Endothelial cell of umbilical vein (primary cell): ENCODE measurements around the gene IFI44L. TPM values are rescaled to one million over a fixed set of nuclear protein-coding genes. Genes with fewer than 3 reads are reported as not detected.
A peak's percentile ranks its signal among the peaks of the same experiment; 100 is the strongest.

Experiments
- BruUV-seq: library from RNA; stranded (reverse); fragments of 400-500 nt; replicated peaks from 2 replicates; lab custom pipeline; 2021; lab: Mats Ljungman, UMichigan
- CTCF ChIA-PET: fragments of 300-600, 350-600 bp; sonication (Branson Sonifier 250); formaldehyde crosslinking; loops from one replicate; lab custom pipeline; 2021; ENCODE audit warnings: antibody characterized with exemption, inconsistent platforms; lab: Charles Lee
- POLR2A ChIA-PET: fragments of 300-600, 350-600 bp; sonication (Branson Sonifier 250); formaldehyde crosslinking; loops from one replicate; lab custom pipeline; 2021; ENCODE audit warnings: antibody characterized with exemption, inconsistent platforms; lab: Charles Lee
- DNase-seq: peaks from one replicate; pipeline ENCODE4 v3.0.0-alpha.2; 2011; ENCODE audit warnings: low read depth, low spot score
- FAIRE-seq: peaks from 2 replicates; lab custom pipeline; 2011; peaks lifted over from hg19 to GRCh38; lab: Jason Lieb, UNC
- H2AFZ ChIP-seq: 2 replicates; pipeline ENCODE4 v1.6.0; 2012; ENCODE audit warnings: low read depth, low read length, control low read depth, inconsistent platforms
- H3K27ac ChIP-seq: 2 replicates; pipeline ENCODE4 v1.5.1; 2011; ENCODE audit warnings: low read depth, mild to moderate bottlenecking, control low read depth, low read length, moderate library complexity; ENCODE audit not compliant: insufficient read depth
- H3K27me3 ChIP-seq, 2 experiments: 2 replicates each; pipeline versions ENCODE4 v1.6.0 to v1.6.1; 2011; ENCODE audit warnings: low read length in 2 of 2, mixed read lengths in 1 of 2; ENCODE audit not compliant: control insufficient read depth in 2 of 2, insufficient read depth in 2 of 2
- H3K36me3 ChIP-seq, 2 experiments: 2 replicates in 1 of 2; 3 replicates in 1 of 2; pipeline ENCODE4 v1.5.1; 2011; ENCODE audit warnings: low read length in 2 of 2, mild to moderate bottlenecking in 1 of 2, moderate library complexity in 1 of 2; ENCODE audit not compliant: control insufficient read depth in 2 of 2, insufficient read depth in 2 of 2; ENCODE audit errors: extremely low read depth in 1 of 2
- H3K4me1 ChIP-seq: 3 replicates; pipeline ENCODE4 v1.5.1; 2011; ENCODE audit warnings: mild to moderate bottlenecking, low read length; ENCODE audit not compliant: control insufficient read depth, insufficient read depth; ENCODE audit errors: extremely low read depth
- H3K4me2 ChIP-seq: 2 replicates; pipeline ENCODE4 v1.6.1; 2011; ENCODE audit warnings: low read length, control low read depth, mixed read lengths; ENCODE audit not compliant: insufficient read depth
- H3K4me3 ChIP-seq, 3 experiments: fragments of 200-600 bp in 1 of 3; sonication (generic), shearing (Covaris generic) in 1 of 3; replicated peaks in 1 of 3; 2 replicates each; pipeline ENCODE4 v1.5.1; 2011 to 2016; ENCODE audit warnings: control low read depth in 3 of 3, low read length in 3 of 3, mild to moderate bottlenecking in 2 of 3, inconsistent platforms in 1 of 3, low read depth in 1 of 3, moderate library complexity in 1 of 3; ENCODE audit not compliant: insufficient read depth in 1 of 3
- H3K79me2 ChIP-seq: 2 replicates; pipeline ENCODE4 v1.6.0; 2012; ENCODE audit warnings: low read length, inconsistent platforms; ENCODE audit not compliant: control insufficient read depth, insufficient read depth
- H3K9ac ChIP-seq: replicated peaks from 2 replicates; pipeline ENCODE3; 2011; ENCODE audit warnings: low read length, control low read depth; ENCODE audit not compliant: insufficient read depth; ENCODE audit errors: extremely low read depth
- H3K9me1 ChIP-seq: replicated peaks from 3 replicates; pipeline ENCODE4 v1.6.0; 2011; ENCODE audit warnings: mild to moderate bottlenecking, low read length; ENCODE audit not compliant: control insufficient read depth, insufficient read depth; ENCODE audit errors: extremely low read depth
- H3K9me3 ChIP-seq: replicated peaks from 2 replicates; pipeline ENCODE4 v1.5.1; 2012; ENCODE audit warnings: low read length, inconsistent platforms; ENCODE audit not compliant: control insufficient read depth, insufficient read depth
- H4K20me1 ChIP-seq: replicated peaks from 2 replicates; pipeline ENCODE3; 2011; ENCODE audit warnings: mild to moderate bottlenecking, low read length; ENCODE audit not compliant: control insufficient read depth, insufficient read depth; ENCODE audit errors: extremely low read depth
- CTCF ChIP-seq, 2 donors: IDR thresholded peaks; 1 replicate in 1 of 2; 2 replicates in 1 of 2; pipeline ENCODE4 v1.5.1; 2011; ENCODE audit warnings: low read length in 2 of 2, mild to moderate bottlenecking in 2 of 2, moderate library complexity in 2 of 2, control low read depth in 1 of 2, inconsistent platforms in 1 of 2, low read depth in 1 of 2; ENCODE audit not compliant: insufficient read depth in 1 of 2; ENCODE audit errors: extremely low read depth in 1 of 2
- EZH2 ChIP-seq: IDR thresholded peaks from 2 replicates; pipeline ENCODE4 v1.6.1; 2012; ENCODE audit warnings: borderline replicate concordance, low read depth, mild to moderate bottlenecking, moderate library complexity, low read length, inconsistent platforms; ENCODE audit not compliant: severe bottlenecking
- FOS ChIP-seq: IDR thresholded peaks from 2 replicates; pipeline ENCODE4 v1.6.1; 2011; ENCODE audit warnings: mild to moderate bottlenecking, low read length, moderate library complexity, borderline replicate concordance; ENCODE audit not compliant: insufficient read depth
- GATA2 ChIP-seq: IDR thresholded peaks from 2 replicates; pipeline ENCODE4 v1.7.0; 2011; ENCODE audit warnings: low read depth, mild to moderate bottlenecking, moderate library complexity, mixed read lengths, low read length; ENCODE audit not compliant: insufficient read length, insufficient read depth
- JUN ChIP-seq: IDR thresholded peaks from 2 replicates; pipeline ENCODE4 v1.6.1; 2011; ENCODE audit warnings: borderline replicate concordance, low read depth; ENCODE audit not compliant: insufficient read length, insufficient read depth
- MYC ChIP-seq: IDR thresholded peaks from one replicate; pipeline ENCODE4 v1.6.1; 2011; ENCODE audit warnings: mild to moderate bottlenecking, low read depth, low read length
- POLR2A ChIP-seq: IDR thresholded peaks from 2 replicates; pipeline ENCODE4 v1.6.1; 2012; ENCODE audit warnings: low read depth, mild to moderate bottlenecking, control low read depth, low read length
- POLR2AphosphoS5 ChIP-seq: IDR thresholded peaks from 2 replicates; pipeline ENCODE4 v1.6.1; 2012; ENCODE audit warnings: low read depth, mild to moderate bottlenecking, control low read depth, low read length, moderate library complexity; ENCODE audit not compliant: insufficient read depth
- dilution Hi-C: fragments of 300-500 bp; cut with MboI; formaldehyde crosslinking; loops from one replicate; pipeline ENCODE4 v1.15.0; 2019; ENCODE audit warnings: low sequenced_read_pairs; ENCODE audit not compliant: extremely low pct_ligation_motif_present
- intact Hi-C: fragments of 100-400 bp; cut with micrococcal nuclease; formaldehyde crosslinking; loops from one replicate; pipeline ENCODE4 v1.10.0; 2022
- polyA plus RNA-seq, 4 experiments: library from polyadenylated mRNA; depleted of rRNA in 3 of 4; stranded (reverse) in 3 of 4; unstranded in 1 of 4; fragments of >200 nt; gene quantifications; 2 replicates each; pipeline versions ENCODE4 v1.2.1 to v1.2.3, GENCODE V29; 2011 to 2012; ENCODE audit warnings: missing spikeins in 1 of 4
- total RNA-seq: library from RNA; stranded (reverse); gene quantifications from 2 replicates; pipeline ENCODE4 v1.2.3, GENCODE V29; 2021
- TF ChIP-seq, protein P1 (sequence below): IDR thresholded peaks from 2 replicates; pipeline ENCODE4 v1.6.1; 2011; ENCODE audit not compliant: insufficient read depth, insufficient read length

Gene IFI44L
- total and polyA plus RNA-seq, 2 donors (not counting 3 experiments of a cell fraction or from before 2014, with no cell fraction given) = 2.8 to 2.9 TPM

- no TSS peak for BruUV-seq
- intact Hi-C loops (loop anchor here (10.0 kb wide), 1 partner anchor 186 kb away; no protein-coding TSS in a partner anchor), dilution Hi-C loops (no loop called here)
- Histone ChIP-seq H3K4me3 (no peak overlapping the region), H2AFZ (no peak overlapping the region), H3K27me3 (no peaks in the 10 kb centered on the region), H3K9me3 (no peaks in the 10 kb centered on the region), H3K9me1 (no peaks in the 10 kb centered on the region), H3K4me2 (no peak overlapping the region), H3K36me3 (no peaks in the 10 kb centered on the region), H4K20me1 (no peaks in the 10 kb centered on the region), H3K27ac (no peak overlapping the region), H3K9ac (no peak overlapping the region), H3K4me1 (no peaks in the 10 kb centered on the region), H3K79me2 (no peaks in the 10 kb centered on the region)
- no peak for TF ChIP-seq EZH2
- TF ChIP-seq, protein P1, sequence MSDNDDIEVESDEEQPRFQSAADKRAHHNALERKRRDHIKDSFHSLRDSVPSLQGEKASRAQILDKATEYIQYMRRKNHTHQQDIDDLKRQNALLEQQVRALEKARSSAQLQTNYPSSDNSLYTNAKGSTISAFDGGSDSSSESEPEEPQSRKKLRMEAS = no peak
- no peak for FAIRE-seq
- ChIA-PET POLR2A (interaction anchor here (0.5 to 0.6 kb wide), 2 partner anchors 124 to 463 kb away, joined by 3 to 5 read pairs; no protein-coding TSS in a partner anchor), CTCF (interaction anchor here (1.2 to 2.4 kb wide), 7 partner anchors 11 to 470 kb away, joined by 3 to 10 read pairs (median 5); no protein-coding TSS in a partner anchor)
- DNase-seq = peak; percentile 9
Observed at GRCh38 chr1:78601068-78601467, 19.2 kb upstream of the IFI44L start.

DNA sequence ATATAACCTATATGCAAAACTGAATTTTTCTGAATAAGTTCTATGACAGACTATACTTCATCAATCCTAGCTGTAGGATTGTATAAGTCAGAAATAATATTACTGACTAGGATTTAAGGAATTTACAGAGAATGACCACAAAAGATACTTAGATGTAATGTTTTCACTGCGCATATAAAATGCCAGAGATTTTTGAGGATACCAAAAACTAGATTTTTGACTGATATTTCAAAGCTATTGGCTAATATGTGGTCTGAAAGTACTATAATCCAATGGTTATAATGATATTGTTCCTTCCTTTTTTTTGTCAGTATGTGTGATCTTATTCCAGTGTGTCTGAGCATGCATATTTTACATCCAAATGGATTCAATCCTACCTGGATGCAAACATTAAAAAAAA lies 17.0 kb upstream of the IFI44L start:
- ChIA-PET CTCF (interaction anchor here (1.0 to 1.3 kb wide), 3 partner anchors 14 to 457 kb away, joined by 3 to 6 read pairs (median 3); no protein-coding TSS in a partner anchor), POLR2A (interaction anchor here (0.6 kb wide), 1 partner anchor 675 kb away, joined by 3 read pairs; no protein-coding TSS in a partner anchor)
- H3K36me3 ChIP-seq = no peaks in the 10 kb centered on the region
- H3K9ac ChIP-seq = no peak overlapping the region
- no peaks in the 10 kb centered on the region for H4K20me1 ChIP-seq
- H3K4me2 ChIP-seq = no peak overlapping the region
- no peaks in the 10 kb centered on the region for H3K9me1 ChIP-seq
- H3K27ac ChIP-seq = no peak overlapping the region
- no peak overlapping the region for H3K4me3 ChIP-seq
- TF ChIP-seq MYC (no peak), POLR2AphosphoS5 (no peak), POLR2A (no peak), CTCF (IDR thresholded peaks at IDR 0.05; ENCODE audit: extremely low read depth in 1 of 2, insufficient read depth in 1 of 2, low read depth in 1 of 2, low read length in 2 of 2) (no peak), GATA2 (no peak), FOS (no peak), EZH2 (no peak), JUN (no peak)
- TF ChIP-seq, protein P1 = no peak
- H3K27me3 ChIP-seq = no peaks in the 10 kb centered on the region
- H3K9me3 ChIP-seq = no peaks in the 10 kb centered on the region
- intact Hi-C loops (loop anchor here (10.0 kb wide), 1 partner anchor 188 kb away; no protein-coding TSS in a partner anchor), dilution Hi-C loops (no loop called here)
- H2AFZ ChIP-seq = no peak overlapping the region
- H3K79me2 ChIP-seq = no peaks in the 10 kb centered on the region
- no peaks in the 10 kb centered on the region for H3K4me1 ChIP-seq
- DNase-seq (no peak), FAIRE-seq (no peak)
- BruUV-seq = no TSS peak
